Neutrophil (primary cell): Measurements from ENCODE around the gene TCP10L.

Source experiments
- H3K27ac ChIP-seq: fragments of 200-600 bp; sonication (generic); 2 replicates; pipeline ENCODE4 v1.5.1; 2016; ENCODE audit warnings: mild to moderate bottlenecking, moderate library complexity
- H3K27me3 ChIP-seq: fragments of 200-600 bp; sonication (generic); 2 replicates; pipeline ENCODE4 v1.6.0; 2016; ENCODE audit warnings: mild to moderate bottlenecking
- H3K36me3 ChIP-seq: fragments of 200-600 bp; sonication (generic); 2 replicates; pipeline ENCODE4 v1.5.1; 2017
- H3K4me1 ChIP-seq, 2 experiments: fragments of 200-600 bp in 1 of 2; sonication (generic) in 1 of 2; 1 replicate in 1 of 2; 2 replicates in 1 of 2; pipeline versions ENCODE4 v1.5.1 to v1.6.1; 2013 to 2016; ENCODE audit warnings: low read depth in 1 of 2, low read length in 1 of 2, mild to moderate bottlenecking in 1 of 2, moderate library complexity in 1 of 2; ENCODE audit not compliant: control insufficient read depth in 1 of 2, insufficient read depth in 1 of 2
- H3K4me3 ChIP-seq, 2 experiments: fragments of 200-600 bp in 1 of 2; sonication (generic) in 1 of 2; 1 replicate in 1 of 2; 2 replicates in 1 of 2; pipeline ENCODE4 v1.5.1; 2013 to 2016; ENCODE audit warnings: low read depth in 1 of 2, low read length in 1 of 2, mild to moderate bottlenecking in 1 of 2, moderate library complexity in 1 of 2
- H3K9me3 ChIP-seq: fragments of 200-600 bp; sonication (generic); 2 replicates; pipeline ENCODE4 v1.5.1; 2016
- CTCF ChIP-seq: fragments of 200-600 bp; sonication (generic); IDR thresholded peaks from 2 replicates; pipeline ENCODE4 v1.5.1; 2016; ENCODE audit warnings: antibody characterized with exemption

The TCP10L gene

GRCh38 chr21:32593690-32594089 is 8.4 kb upstream of the TCP10L start:
- no peak for TF ChIP-seq CTCF
- H3K27me3 ChIP-seq = no peaks in the 10 kb centered on the region
- H3K4me1 ChIP-seq = no peaks in the 10 kb centered on the region
- no peak overlapping the region for H3K27ac ChIP-seq
- no peaks in the 10 kb centered on the region for H3K36me3 ChIP-seq
- H3K4me3 ChIP-seq = no peak overlapping the region
- H3K9me3 ChIP-seq = no peaks in the 10 kb centered on the region

- Histone ChIP-seq H3K4me1 (no peaks in the 10 kb centered on the region), H3K36me3 (no peaks in the 10 kb centered on the region), H3K9me3 (no peaks in the 10 kb centered on the region), H3K27ac (no peak overlapping the region), H3K27me3 (no peaks in the 10 kb centered on the region), H3K4me3 (no peak overlapping the region)
- TF ChIP-seq CTCF = no peak
Observed at GRCh38 chr21:32592929-32593502, 7.7 kb upstream of the TCP10L start.

GRCh38 chr21:32590130-32590529 is 4.8 kb upstream of the TCP10L start:
- Histone ChIP-seq H3K27ac (no peak overlapping the region), H3K4me1 (no peaks in the 10 kb centered on the region), H3K4me3 (no peak overlapping the region), H3K9me3 (no peaks in the 10 kb centered on the region), H3K27me3 (no peaks in the 10 kb centered on the region), H3K36me3 (no peaks in the 10 kb centered on the region)
- TF ChIP-seq CTCF = no peak

GRCh38 chr21:32587651-32588050 is 2.3 kb upstream of the TCP10L start:
- H3K27ac ChIP-seq = no peak overlapping the region
- H3K4me1 ChIP-seq = no peaks in the 10 kb centered on the region
- H3K4me3 ChIP-seq = no peak overlapping the region
- no peak for TF ChIP-seq CTCF
- no peaks in the 10 kb centered on the region for H3K27me3 ChIP-seq
- H3K36me3 ChIP-seq = no peaks in the 10 kb centered on the region
- H3K9me3 ChIP-seq = no peaks in the 10 kb centered on the region

GRCh38 chr21:32587120-32587519 is 1.8 kb upstream of the TCP10L start:
- TF ChIP-seq CTCF = no peak
- H3K4me1 ChIP-seq = no peaks in the 10 kb centered on the region
- H3K27me3 ChIP-seq = no peaks in the 10 kb centered on the region
- H3K27ac ChIP-seq = no peak overlapping the region
- H3K4me3 ChIP-seq = no peak overlapping the region
- no peaks in the 10 kb centered on the region for H3K9me3 ChIP-seq
- no peaks in the 10 kb centered on the region for H3K36me3 ChIP-seq

- Histone ChIP-seq H3K27ac (no peak overlapping the region), H3K9me3 (no peaks in the 10 kb centered on the region), H3K36me3 (no peaks in the 10 kb centered on the region), H3K4me3 (no peak overlapping the region), H3K4me1 (no peaks in the 10 kb centered on the region), H3K27me3 (no peaks in the 10 kb centered on the region)
- TF ChIP-seq CTCF = no peak
Observed at GRCh38 chr21:32585970-32586369, 647 bp upstream of the TCP10L start.
